ENCODE measurements around the gene STOX2.
A peak's percentile ranks its signal among the peaks of the same experiment; 100 is the strongest.

Gene STOX2

GRCh38 chr4:183905081-183905592 is at the start of gene STOX2:
Gene STOX2 (plus strand): TSS chr4:183905307. CDS start chr4:183906791, 1,484 bp downstream.
- Mint-ChIP-seq H3K27me3 (peaks cover 59% of the 10 kb centered on the region), H3K9me3 (no peaks in the 10 kb centered on the region), H3K4me3 (peak within 1 kb of the TSS; percentile 75), H3K36me3 (ENCODE audit: low read depth) (no peaks in the 10 kb centered on the region), H3K4me1 (ENCODE audit: low read depth) (peaks cover 21% of the 10 kb centered on the region), H3K27ac (no peak within 1 kb of the TSS)
- intact Hi-C loops (cut with micrococcal nuclease) = no loop called here

- no peaks in the 10 kb centered on the region for H3K9me3 Mint-ChIP-seq
- H3K4me1 Mint-ChIP-seq (ENCODE audit: low read depth) = no peaks in the 10 kb centered on the region
- intact Hi-C loops (cut with micrococcal nuclease) = no loop called here
- no peaks in the 10 kb centered on the region for H3K36me3 Mint-ChIP-seq (ENCODE audit: low read depth)
- no peak overlapping the region for H3K4me3 Mint-ChIP-seq
- peaks cover 1% of the 10 kb centered on the region for H3K27me3 Mint-ChIP-seq
- no peak overlapping the region for H3K27ac Mint-ChIP-seq
Measured at GRCh38 chr4:183855323-183856190, 49.5 kb upstream of the STOX2 start.

- H3K4me3 Mint-ChIP-seq = no peak overlapping the region
- intact Hi-C loops (cut with micrococcal nuclease) = no loop called here
- no peaks in the 10 kb centered on the region for H3K9me3 Mint-ChIP-seq
Measured at GRCh38 chr4:183857040-183857439, 48.1 kb upstream of the STOX2 start.

GRCh38 chr4:183858011-183858615 is 47.0 kb upstream of the STOX2 start:
- H3K9me3 Mint-ChIP-seq = no peaks in the 10 kb centered on the region
- H3K27me3 Mint-ChIP-seq = peaks cover 1% of the 10 kb centered on the region
- H3K4me3 Mint-ChIP-seq = no peak overlapping the region
- no peaks in the 10 kb centered on the region for H3K36me3 Mint-ChIP-seq (ENCODE audit: low read depth)
- intact Hi-C loops (cut with micrococcal nuclease) = no loop called here
- H3K27ac Mint-ChIP-seq = no peak overlapping the region
- no peaks in the 10 kb centered on the region for H3K4me1 Mint-ChIP-seq (ENCODE audit: low read depth)

More at GRCh38 chr4:183857040-183857439, 48.1 kb upstream of the STOX2 start:
- H3K4me1 Mint-ChIP-seq (ENCODE audit: low read depth) = no peaks in the 10 kb centered on the region
- no peak overlapping the region for H3K27ac Mint-ChIP-seq
- no peaks in the 10 kb centered on the region for H3K36me3 Mint-ChIP-seq (ENCODE audit: low read depth)
- H3K27me3 Mint-ChIP-seq = peaks cover 1% of the 10 kb centered on the region

GRCh38 chr4:183860119-183860518 is 45.0 kb upstream of the STOX2 start:
- Mint-ChIP-seq H3K9me3 (no peaks in the 10 kb centered on the region), H3K27ac (no peak overlapping the region), H3K27me3 (peaks cover 1% of the 10 kb centered on the region), H3K4me1 (ENCODE audit: low read depth) (no peaks in the 10 kb centered on the region), H3K36me3 (ENCODE audit: low read depth) (no peaks in the 10 kb centered on the region), H3K4me3 (no peak overlapping the region)
- intact Hi-C loops (cut with micrococcal nuclease) = no loop called here

- Mint-ChIP-seq H3K9me3 (no peaks in the 10 kb centered on the region), H3K4me3 (no peak overlapping the region), H3K4me1 (ENCODE audit: low read depth) (no peaks in the 10 kb centered on the region), H3K27ac (no peak overlapping the region), H3K27me3 (peaks cover 1% of the 10 kb centered on the region), H3K36me3 (ENCODE audit: low read depth) (no peaks in the 10 kb centered on the region)
- intact Hi-C loops (cut with micrococcal nuclease) = no loop called here
Measured at GRCh38 chr4:183860731-183861130, 44.4 kb upstream of the STOX2 start.

- Mint-ChIP-seq H3K27me3 (peaks cover 1% of the 10 kb centered on the region), H3K4me3 (no peak overlapping the region), H3K9me3 (no peaks in the 10 kb centered on the region), H3K36me3 (ENCODE audit: low read depth) (no peaks in the 10 kb centered on the region), H3K27ac (no peak overlapping the region), H3K4me1 (ENCODE audit: low read depth) (no peaks in the 10 kb centered on the region)
- intact Hi-C loops (cut with micrococcal nuclease) = no loop called here
Measured at GRCh38 chr4:183861426-183861825, 43.7 kb upstream of the STOX2 start.

- Mint-ChIP-seq H3K27me3 (no peaks in the 10 kb centered on the region), H3K27ac (no peak overlapping the region), H3K4me3 (no peak overlapping the region), H3K4me1 (ENCODE audit: low read depth) (no peaks in the 10 kb centered on the region), H3K9me3 (no peaks in the 10 kb centered on the region), H3K36me3 (ENCODE audit: low read depth) (no peaks in the 10 kb centered on the region)
- intact Hi-C loops (cut with micrococcal nuclease) = no loop called here
Measured at GRCh38 chr4:183863155-183863825, 41.8 kb upstream of the STOX2 start.

- Mint-ChIP-seq H3K27me3 (no peaks in the 10 kb centered on the region), H3K4me1 (ENCODE audit: low read depth) (no peaks in the 10 kb centered on the region), H3K27ac (no peak overlapping the region), H3K9me3 (no peaks in the 10 kb centered on the region), H3K36me3 (ENCODE audit: low read depth) (no peaks in the 10 kb centered on the region), H3K4me3 (no peak overlapping the region)
- intact Hi-C loops (cut with micrococcal nuclease) = no loop called here
Measured at GRCh38 chr4:183867247-183867646, 37.9 kb upstream of the STOX2 start.

- Mint-ChIP-seq H3K27me3 (peaks cover 2% of the 10 kb centered on the region), H3K36me3 (ENCODE audit: low read depth) (no peaks in the 10 kb centered on the region), H3K27ac (no peak overlapping the region), H3K9me3 (no peaks in the 10 kb centered on the region), H3K4me3 (no peak overlapping the region), H3K4me1 (ENCODE audit: low read depth) (peaks cover 12% of the 10 kb centered on the region)
- intact Hi-C loops (cut with micrococcal nuclease) = no loop called here
Measured at GRCh38 chr4:183870997-183871396, 34.1 kb upstream of the STOX2 start.

- Mint-ChIP-seq H3K4me1 (ENCODE audit: low read depth) (peaks cover 18% of the 10 kb centered on the region), H3K27me3 (peaks cover 7% of the 10 kb centered on the region), H3K9me3 (no peaks in the 10 kb centered on the region), H3K36me3 (ENCODE audit: low read depth) (no peaks in the 10 kb centered on the region), H3K27ac (no peak overlapping the region), H3K4me3 (no peak overlapping the region)
- intact Hi-C loops (cut with micrococcal nuclease) = no loop called here
Measured at GRCh38 chr4:183871581-183871980, 33.5 kb upstream of the STOX2 start.

GRCh38 chr4:183872531-183872930 is 32.6 kb upstream of the STOX2 start:
- Mint-ChIP-seq H3K9me3 (no peaks in the 10 kb centered on the region), H3K4me1 (ENCODE audit: low read depth) (peaks cover 20% of the 10 kb centered on the region), H3K36me3 (ENCODE audit: low read depth) (no peaks in the 10 kb centered on the region), H3K27ac (no peak overlapping the region), H3K4me3 (no peak overlapping the region), H3K27me3 (peaks cover 13% of the 10 kb centered on the region)
- intact Hi-C loops (cut with micrococcal nuclease) = no loop called here

- Mint-ChIP-seq H3K4me1 (ENCODE audit: low read depth) (peaks cover 20% of the 10 kb centered on the region), H3K4me3 (no peak overlapping the region), H3K36me3 (ENCODE audit: low read depth) (no peaks in the 10 kb centered on the region), H3K27ac (no peak overlapping the region), H3K9me3 (no peaks in the 10 kb centered on the region), H3K27me3 (peaks cover 13% of the 10 kb centered on the region)
- intact Hi-C loops (cut with micrococcal nuclease) = no loop called here
Measured at GRCh38 chr4:183873409-183874185, 31.5 kb upstream of the STOX2 start.

Data from dendritic cell treated with granulocyte-macrophage colony-stimulating factor and Interleukin-4, amounts not matched to agents 40 ng/mL and 50 ng/mL, for 4 days (primary cell).